Measurements from ENCODE around the gene PDZD4. TPM values are rescaled to one million over a fixed set of nuclear protein-coding genes. Genes with fewer than 3 reads are reported as not detected.

Gene PDZD4
- total and polyA plus RNA-seq, 8 donors, result 2.1 to 11.1 (median 5.2) TPM

DNA sequence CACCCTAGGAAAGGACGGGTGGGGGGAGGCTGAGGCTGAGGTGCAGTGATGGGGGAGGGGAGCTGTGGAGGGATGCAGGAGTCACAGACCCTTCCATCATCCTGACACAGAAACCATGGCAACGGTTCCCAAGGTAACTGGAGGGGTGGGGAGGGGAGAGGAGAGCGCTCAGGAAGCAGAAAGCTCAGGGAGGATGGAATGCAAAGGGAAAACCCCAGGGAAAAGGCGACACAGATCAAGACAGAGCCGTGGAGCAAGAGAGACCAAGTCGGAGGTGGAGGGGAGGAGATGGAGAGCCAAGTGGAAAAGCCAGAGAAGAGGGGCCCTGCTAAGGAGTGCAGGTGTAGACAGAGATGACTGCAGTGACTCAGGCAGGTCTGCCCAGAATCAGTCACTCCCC lies 41.1 kb upstream of the PDZD4 start:
- Histone ChIP-seq H3K9me3 (peaks cover 0 to 4% (median 0%) of the 10 kb centered on the region in 4 donors), H3K27ac (no peak overlapping the region), H3K4me3 (no peak overlapping the region), H3K27me3 (peaks cover 0 to 49% (median 25%) of the 10 kb centered on the region in 3 donors), H3K4me1 (no peaks in the 10 kb centered on the region), H3K36me3 (no peaks in the 10 kb centered on the region)
- WGBS, 5 donors, result 17 to 34% (median 23%) methylated on average over 4 to 6 of the region's 6 CpGs
- TF ChIP-seq POLR2A (IDR thresholded peaks at IDR 0.05), result no peak
- TF ChIP-seq, protein P1, sequence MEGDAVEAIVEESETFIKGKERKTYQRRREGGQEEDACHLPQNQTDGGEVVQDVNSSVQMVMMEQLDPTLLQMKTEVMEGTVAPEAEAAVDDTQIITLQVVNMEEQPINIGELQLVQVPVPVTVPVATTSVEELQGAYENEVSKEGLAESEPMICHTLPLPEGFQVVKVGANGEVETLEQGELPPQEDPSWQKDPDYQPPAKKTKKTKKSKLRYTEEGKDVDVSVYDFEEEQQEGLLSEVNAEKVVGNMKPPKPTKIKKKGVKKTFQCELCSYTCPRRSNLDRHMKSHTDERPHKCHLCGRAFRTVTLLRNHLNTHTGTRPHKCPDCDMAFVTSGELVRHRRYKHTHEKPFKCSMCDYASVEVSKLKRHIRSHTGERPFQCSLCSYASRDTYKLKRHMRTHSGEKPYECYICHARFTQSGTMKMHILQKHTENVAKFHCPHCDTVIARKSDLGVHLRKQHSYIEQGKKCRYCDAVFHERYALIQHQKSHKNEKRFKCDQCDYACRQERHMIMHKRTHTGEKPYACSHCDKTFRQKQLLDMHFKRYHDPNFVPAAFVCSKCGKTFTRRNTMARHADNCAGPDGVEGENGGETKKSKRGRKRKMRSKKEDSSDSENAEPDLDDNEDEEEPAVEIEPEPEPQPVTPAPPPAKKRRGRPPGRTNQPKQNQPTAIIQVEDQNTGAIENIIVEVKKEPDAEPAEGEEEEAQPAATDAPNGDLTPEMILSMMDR (IDR thresholded peaks at IDR 0.05), result no peak
- TF ChIP-seq POLR2AphosphoS5 (IDR thresholded peaks at IDR 0.05), result no peak
- no peak for TF ChIP-seq EP300 (IDR thresholded peaks at IDR 0.05)
- intact Hi-C loops (cut with DNase I; ENCODE audit: low total_unique reads), result no loop called here
- no peak for DNase-seq

DNA sequence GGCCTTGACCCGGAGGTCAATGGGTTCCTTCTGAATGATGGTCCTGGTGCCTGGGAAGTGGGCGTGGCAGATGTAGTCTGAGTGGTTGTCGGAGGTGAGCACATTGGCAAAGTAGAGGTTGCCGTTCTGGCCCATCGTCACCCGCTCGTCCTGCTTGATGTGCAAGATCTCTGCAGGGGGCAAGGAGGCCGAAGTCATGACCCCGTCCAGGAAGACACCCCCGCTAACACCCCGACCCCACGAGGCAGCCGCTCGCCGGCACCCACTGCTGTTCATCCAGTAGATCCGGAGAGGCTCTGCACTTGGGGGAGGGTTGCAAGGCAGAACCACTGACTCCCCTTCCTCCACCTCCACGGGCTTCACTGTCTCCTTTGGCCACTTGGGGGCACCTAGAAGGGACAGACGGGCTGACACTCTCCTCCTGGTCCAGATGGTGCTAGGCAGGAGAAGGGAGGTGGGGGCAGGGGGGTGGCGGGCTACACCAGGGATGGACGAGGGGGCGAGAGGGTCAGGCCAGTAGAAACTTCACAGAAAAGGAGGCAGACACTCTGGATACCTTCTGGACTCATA lies 40.5 kb upstream of the PDZD4 start:
- Histone ChIP-seq H3K4me3 (no peak overlapping the region), H3K27me3 (peaks cover 0 to 43% (median 22%) of the 10 kb centered on the region in 3 donors), H3K36me3 (no peaks in the 10 kb centered on the region), H3K9me3 (peaks cover 0 to 5% (median 0%) of the 10 kb centered on the region in 4 donors), H3K4me1 (no peaks in the 10 kb centered on the region), H3K27ac (no peak overlapping the region)
- intact Hi-C loops (cut with DNase I; ENCODE audit: low total_unique reads), result no loop called here
- 34 to 65% (median 54%) methylated on average over 18 to 21 of the region's 21 CpGs for WGBS, 5 donors
- TF ChIP-seq POLR2A (IDR thresholded peaks at IDR 0.05) (no peak), POLR2AphosphoS5 (IDR thresholded peaks at IDR 0.05) (no peak), EP300 (IDR thresholded peaks at IDR 0.05) (no peak)
- TF ChIP-seq, protein P1 (IDR thresholded peaks at IDR 0.05), result no peak
- no peak for DNase-seq

DNA sequence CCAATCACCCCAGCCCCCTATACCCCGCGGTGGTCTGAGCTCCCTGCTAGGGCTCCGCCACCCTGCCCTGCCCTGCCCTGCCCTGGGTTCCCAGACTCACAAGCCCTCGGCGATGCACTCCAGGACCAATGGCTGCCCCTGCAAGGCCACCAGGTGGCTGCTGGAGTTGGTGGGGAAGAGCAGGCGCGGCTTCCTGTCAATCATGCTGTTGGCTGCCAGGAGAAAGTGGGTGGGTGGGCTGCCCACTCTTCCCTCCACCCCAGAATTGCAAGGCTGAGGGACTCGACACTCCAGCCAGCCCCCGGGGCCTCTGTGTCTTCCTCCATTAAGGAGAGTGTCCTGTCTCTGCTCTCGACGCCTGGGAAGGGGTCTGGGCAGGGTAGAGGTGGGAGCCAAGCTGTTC lies 39.9 kb upstream of the PDZD4 start:
- Histone ChIP-seq H3K36me3 (no peaks in the 10 kb centered on the region), H3K27me3 (peaks cover 0 to 37% (median 19%) of the 10 kb centered on the region in 3 donors), H3K4me3 (no peak overlapping the region), H3K4me1 (no peaks in the 10 kb centered on the region), H3K27ac (no peak overlapping the region), H3K9me3 (peaks cover 0 to 5% (median 0%) of the 10 kb centered on the region in 4 donors)
- no peak for TF ChIP-seq POLR2AphosphoS5 (IDR thresholded peaks at IDR 0.05)
- TF ChIP-seq, protein P1 (IDR thresholded peaks at IDR 0.05), result no peak
- TF ChIP-seq EP300 (IDR thresholded peaks at IDR 0.05), result no peak
- no peak for TF ChIP-seq POLR2A (IDR thresholded peaks at IDR 0.05)
- DNase-seq, result no peak
- intact Hi-C loops (cut with DNase I; ENCODE audit: low total_unique reads), result no loop called here
- WGBS, 5 donors, result 66 to 78% (median 77%) methylated on average over 9 to 11 of the region's 11 CpGs; no CpG with 5 or more reads in 1 of the 5 donors

DNA sequence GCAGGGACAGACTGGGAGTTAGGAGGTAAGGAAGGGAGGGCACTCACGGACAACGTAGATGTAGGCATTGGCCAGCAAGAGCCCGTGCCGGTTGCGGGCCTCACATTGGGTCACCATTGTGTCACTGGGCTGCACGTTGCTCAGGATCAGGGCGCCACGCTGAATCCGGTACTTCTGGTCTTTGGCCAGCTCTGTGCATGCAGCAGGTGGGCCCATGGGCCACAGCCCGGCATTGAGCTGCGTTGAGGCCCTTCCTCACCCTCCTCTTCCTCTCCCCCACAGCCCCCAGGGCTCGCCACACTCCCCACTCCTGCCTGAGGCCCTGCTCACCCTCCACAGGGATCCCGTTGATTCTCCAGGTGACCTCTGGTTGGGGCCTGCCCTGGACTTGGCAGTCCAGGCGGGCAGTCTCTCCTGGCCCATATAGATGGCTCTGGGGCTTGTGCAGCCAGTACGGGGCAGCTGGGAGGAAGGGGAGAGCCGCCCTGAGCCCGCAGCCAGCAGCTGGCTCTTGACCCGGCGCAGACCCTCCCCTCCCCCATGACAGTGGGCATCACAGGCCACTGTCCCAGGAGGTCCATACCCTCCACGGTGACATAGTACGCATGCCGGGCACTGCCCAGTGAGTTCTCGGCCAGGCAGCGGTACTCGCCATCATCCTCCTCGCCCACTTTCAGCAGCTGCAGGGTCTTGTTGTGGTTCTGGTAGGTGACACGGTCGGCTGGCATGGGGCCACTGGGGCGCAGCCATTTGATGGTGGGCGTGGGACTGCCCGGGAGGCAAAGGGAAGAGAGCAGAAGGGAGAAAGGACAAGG lies 39.3 kb upstream of the PDZD4 start:
- peaks cover 0 to 5% (median 0%) of the 10 kb centered on the region in 4 donors for H3K9me3 ChIP-seq
- 84 to 90% (median 87%) methylated on average over 14 to 31 of the region's 31 CpGs for whole genome bisulfite sequencing, 5 donors
- intact Hi-C loops (cut with DNase I; ENCODE audit: low total_unique reads), result no loop called here
- no peaks in the 10 kb centered on the region for H3K4me1 ChIP-seq
- no peak overlapping the region for H3K27ac ChIP-seq
- no peaks in the 10 kb centered on the region for H3K36me3 ChIP-seq
- no peak for TF ChIP-seq POLR2A (IDR thresholded peaks at IDR 0.05)
- TF ChIP-seq, protein P1 (IDR thresholded peaks at IDR 0.05), result no peak
- TF ChIP-seq POLR2AphosphoS5 (IDR thresholded peaks at IDR 0.05), result no peak
- TF ChIP-seq EP300 (IDR thresholded peaks at IDR 0.05), result no peak
- H3K27me3 ChIP-seq, result peaks cover 0 to 37% (median 19%) of the 10 kb centered on the region in 3 donors
- no peak overlapping the region for H3K4me3 ChIP-seq
- DNase-seq, result no peak

Data from stomach (tissue), 9 donors.